NOMO-1 treated with DMSO at 0.1 percent for 48 hours (cell line): ENCODE results near the gene AMBP.

Source experiments
- DNase-seq: peaks from one replicate; lab custom pipeline; 2025; ENCODE audit not compliant: unreplicated experiment; lab: John Stamatoyannopoulos, UW

AMBP gene

GRCh38 chr9:114012126-114012525 lies 66.0 kb downstream of the AMBP start:
- DNase-seq = no peak

DNA sequence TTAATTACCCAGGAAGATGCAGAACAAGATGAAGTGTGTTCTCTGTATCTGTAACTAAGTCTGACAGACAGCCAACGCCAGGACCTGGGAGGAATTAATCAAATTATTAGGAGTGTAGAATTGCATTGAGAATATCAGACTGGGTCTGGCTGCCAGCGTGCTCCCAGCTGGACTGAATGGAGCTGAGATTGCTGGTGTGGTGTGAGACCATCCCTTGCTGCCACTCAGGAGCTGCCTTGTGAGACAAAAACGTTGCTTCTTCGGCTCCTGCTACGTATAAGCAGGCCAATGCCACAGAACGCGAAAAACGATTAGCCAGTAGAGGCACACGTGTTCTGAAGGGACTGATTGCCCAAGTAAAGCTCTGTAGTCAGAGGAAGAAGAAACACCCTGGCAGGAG lies 66.8 kb downstream of the AMBP start:
- no peak for DNase-seq
